ENCODE measurements around the gene RAD51B. TPM values are rescaled to one million over a fixed set of nuclear protein-coding genes. Genes with fewer than 3 reads are reported as not detected.

Gene RAD51B
- polyA plus RNA-seq, 1 donor (not counting 4 experiments of a cell fraction or from before 2014, with no cell fraction given): 13.3 TPM

DNA sequence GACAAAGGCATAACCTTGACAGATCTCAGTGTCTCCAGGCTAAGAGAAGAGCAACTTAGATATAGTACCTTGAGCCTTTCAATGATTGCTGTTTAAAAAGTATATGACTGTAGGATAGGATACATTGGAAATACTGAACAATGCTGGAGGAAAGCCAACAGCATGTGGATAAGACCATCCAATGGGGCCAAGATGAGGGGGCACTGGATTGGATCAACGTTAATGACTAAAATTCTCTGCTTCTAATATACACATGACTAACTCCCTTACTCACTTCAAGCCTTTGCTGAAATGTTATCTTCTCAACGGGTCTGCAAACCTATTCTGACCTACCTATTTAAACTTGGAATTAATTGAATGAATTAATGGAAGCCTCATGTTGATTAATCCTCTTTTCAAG is 354.9 kb downstream of the RAD51B start:
- Histone ChIP-seq H3K9me1 (ENCODE audit: control insufficient read depth, extremely low read depth, insufficient read depth, low read length) (no peaks in the 10 kb centered on the region), H4K20me1 (ENCODE audit: control insufficient read depth, extremely low read depth, insufficient read depth, low read length) (no peaks in the 10 kb centered on the region), H3K27me3 (ENCODE audit: control insufficient read depth, extremely low read depth, insufficient read depth, low read length) (no peaks in the 10 kb centered on the region), H3K4me3 (ENCODE audit: control insufficient read depth in 2 of 3, extremely low read depth in 1 of 3, insufficient read depth in 2 of 3, low read depth in 1 of 3, low read length in 3 of 3) (no peak overlapping the region), H2AFZ (ENCODE audit: control insufficient read depth, low read length) (no peak overlapping the region), H3K9ac (ENCODE audit: control insufficient read depth, extremely low read depth, insufficient read depth, low read length) (no peak overlapping the region), H3K4me2 (ENCODE audit: control insufficient read depth, extremely low read depth, insufficient read depth, low read depth, low read length) (no peak overlapping the region), H3K4me1 (ENCODE audit: control insufficient read depth, extremely low read depth, insufficient read depth, low read length) (peaks cover 3% of the 10 kb centered on the region), H3K9me3 (ENCODE audit: control insufficient read depth, low read depth, low read length) (no peaks in the 10 kb centered on the region), H3K36me3 (ENCODE audit: control insufficient read depth in 2 of 2, extremely low read depth in 1 of 2, insufficient read depth in 2 of 2, low read length in 2 of 2) (no peaks in the 10 kb centered on the region), H3K79me2 (ENCODE audit: control insufficient read depth, insufficient read depth, low read length) (no peaks in the 10 kb centered on the region), H3K27ac (ENCODE audit: control insufficient read depth, insufficient read depth, low read length) (no peak overlapping the region)
- TF ChIP-seq EZH2 (IDR thresholded peaks at IDR 0.05; ENCODE audit: low read length): no peak
- TF ChIP-seq, protein P1, sequence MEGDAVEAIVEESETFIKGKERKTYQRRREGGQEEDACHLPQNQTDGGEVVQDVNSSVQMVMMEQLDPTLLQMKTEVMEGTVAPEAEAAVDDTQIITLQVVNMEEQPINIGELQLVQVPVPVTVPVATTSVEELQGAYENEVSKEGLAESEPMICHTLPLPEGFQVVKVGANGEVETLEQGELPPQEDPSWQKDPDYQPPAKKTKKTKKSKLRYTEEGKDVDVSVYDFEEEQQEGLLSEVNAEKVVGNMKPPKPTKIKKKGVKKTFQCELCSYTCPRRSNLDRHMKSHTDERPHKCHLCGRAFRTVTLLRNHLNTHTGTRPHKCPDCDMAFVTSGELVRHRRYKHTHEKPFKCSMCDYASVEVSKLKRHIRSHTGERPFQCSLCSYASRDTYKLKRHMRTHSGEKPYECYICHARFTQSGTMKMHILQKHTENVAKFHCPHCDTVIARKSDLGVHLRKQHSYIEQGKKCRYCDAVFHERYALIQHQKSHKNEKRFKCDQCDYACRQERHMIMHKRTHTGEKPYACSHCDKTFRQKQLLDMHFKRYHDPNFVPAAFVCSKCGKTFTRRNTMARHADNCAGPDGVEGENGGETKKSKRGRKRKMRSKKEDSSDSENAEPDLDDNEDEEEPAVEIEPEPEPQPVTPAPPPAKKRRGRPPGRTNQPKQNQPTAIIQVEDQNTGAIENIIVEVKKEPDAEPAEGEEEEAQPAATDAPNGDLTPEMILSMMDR (optimal IDR thresholded peaks at IDR 0.05 in 1 of 3, IDR thresholded peaks at IDR 0.05 in 1 of 3, conservative IDR thresholded peaks at IDR 0.05 in 1 of 3; ENCODE audit: extremely low read depth in 1 of 3, insufficient read depth in 2 of 3, low read length in 3 of 3): no peak
- no peak for DNase-seq (ENCODE audit: low read depth, low spot score)
- dilution Hi-C loops (cut with MboI; ENCODE audit: extremely low pct_ligation_motif_present, low sequenced_read_pairs): no loop called here
- FAIRE-seq: no peak

DNA sequence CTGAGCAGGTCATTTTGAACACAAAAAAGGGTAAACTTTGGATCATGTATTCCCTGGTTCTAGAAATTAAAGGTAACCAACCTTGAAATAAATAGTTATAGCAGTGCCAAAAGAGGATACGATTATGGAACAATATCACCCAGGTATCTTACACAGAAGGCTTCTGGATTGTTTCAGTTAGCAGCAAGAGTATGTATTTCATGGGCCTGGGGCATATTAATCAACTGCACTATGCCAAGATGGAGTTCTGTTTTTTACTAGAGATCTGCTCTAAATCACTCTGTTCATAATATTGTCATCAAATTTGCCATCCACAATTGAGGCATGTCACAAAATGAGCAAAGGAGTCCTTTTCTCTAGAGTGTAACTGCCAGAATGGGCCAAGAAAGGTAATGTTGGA is 357.1 kb downstream of the RAD51B start:
- no peak for TF ChIP-seq EZH2 (IDR thresholded peaks at IDR 0.05; ENCODE audit: low read length)
- TF ChIP-seq, protein P1 (optimal IDR thresholded peaks at IDR 0.05 in 1 of 3, IDR thresholded peaks at IDR 0.05 in 1 of 3, conservative IDR thresholded peaks at IDR 0.05 in 1 of 3; ENCODE audit: extremely low read depth in 1 of 3, insufficient read depth in 2 of 3, low read length in 3 of 3): no peak
- Histone ChIP-seq H3K27me3 (ENCODE audit: control insufficient read depth, extremely low read depth, insufficient read depth, low read length) (no peaks in the 10 kb centered on the region), H3K9ac (ENCODE audit: control insufficient read depth, extremely low read depth, insufficient read depth, low read length) (no peak overlapping the region), H3K9me3 (ENCODE audit: control insufficient read depth, low read depth, low read length) (no peaks in the 10 kb centered on the region), H3K36me3 (ENCODE audit: control insufficient read depth in 2 of 2, extremely low read depth in 1 of 2, insufficient read depth in 2 of 2, low read length in 2 of 2) (no peaks in the 10 kb centered on the region), H3K79me2 (ENCODE audit: control insufficient read depth, insufficient read depth, low read length) (no peaks in the 10 kb centered on the region), H3K4me1 (ENCODE audit: control insufficient read depth, extremely low read depth, insufficient read depth, low read length) (peaks cover 9% of the 10 kb centered on the region), H3K9me1 (ENCODE audit: control insufficient read depth, extremely low read depth, insufficient read depth, low read length) (no peaks in the 10 kb centered on the region), H3K4me3 (ENCODE audit: control insufficient read depth in 2 of 3, extremely low read depth in 1 of 3, insufficient read depth in 2 of 3, low read depth in 1 of 3, low read length in 3 of 3) (no peak overlapping the region), H3K4me2 (ENCODE audit: control insufficient read depth, extremely low read depth, insufficient read depth, low read depth, low read length) (no peak overlapping the region), H3K27ac (ENCODE audit: control insufficient read depth, insufficient read depth, low read length) (no peak overlapping the region), H4K20me1 (ENCODE audit: control insufficient read depth, extremely low read depth, insufficient read depth, low read length) (no peaks in the 10 kb centered on the region), H2AFZ (ENCODE audit: control insufficient read depth, low read length) (no peak overlapping the region)
- FAIRE-seq (no peak), DNase-seq (ENCODE audit: low read depth, low spot score) (no peak)
- dilution Hi-C loops (cut with MboI; ENCODE audit: extremely low pct_ligation_motif_present, low sequenced_read_pairs): no loop called here

Data from keratinocyte (primary cell).